ENCODE data around the gene PPP2R5E.

DNA sequence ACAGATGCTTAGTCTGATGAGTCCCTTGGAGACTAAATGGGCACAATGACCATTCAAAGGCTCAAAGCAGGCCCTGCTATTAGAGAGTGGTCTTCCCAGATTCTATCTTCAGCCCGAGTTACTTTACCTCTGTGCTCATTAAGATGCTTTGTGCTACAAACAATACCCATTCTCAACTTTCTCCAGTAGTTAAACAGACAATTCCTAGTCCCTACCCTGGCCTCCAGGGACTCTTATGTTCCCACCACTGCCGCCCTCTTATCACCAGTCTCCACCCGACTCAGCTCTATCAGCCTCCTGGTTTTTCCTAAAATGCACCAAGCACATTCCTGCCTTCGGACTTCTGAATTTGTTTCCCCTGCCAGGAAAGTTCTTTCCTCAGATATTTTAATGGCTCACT, 198.8 kb downstream of the PPP2R5E start:
- TF ChIP-seq, protein P1, sequence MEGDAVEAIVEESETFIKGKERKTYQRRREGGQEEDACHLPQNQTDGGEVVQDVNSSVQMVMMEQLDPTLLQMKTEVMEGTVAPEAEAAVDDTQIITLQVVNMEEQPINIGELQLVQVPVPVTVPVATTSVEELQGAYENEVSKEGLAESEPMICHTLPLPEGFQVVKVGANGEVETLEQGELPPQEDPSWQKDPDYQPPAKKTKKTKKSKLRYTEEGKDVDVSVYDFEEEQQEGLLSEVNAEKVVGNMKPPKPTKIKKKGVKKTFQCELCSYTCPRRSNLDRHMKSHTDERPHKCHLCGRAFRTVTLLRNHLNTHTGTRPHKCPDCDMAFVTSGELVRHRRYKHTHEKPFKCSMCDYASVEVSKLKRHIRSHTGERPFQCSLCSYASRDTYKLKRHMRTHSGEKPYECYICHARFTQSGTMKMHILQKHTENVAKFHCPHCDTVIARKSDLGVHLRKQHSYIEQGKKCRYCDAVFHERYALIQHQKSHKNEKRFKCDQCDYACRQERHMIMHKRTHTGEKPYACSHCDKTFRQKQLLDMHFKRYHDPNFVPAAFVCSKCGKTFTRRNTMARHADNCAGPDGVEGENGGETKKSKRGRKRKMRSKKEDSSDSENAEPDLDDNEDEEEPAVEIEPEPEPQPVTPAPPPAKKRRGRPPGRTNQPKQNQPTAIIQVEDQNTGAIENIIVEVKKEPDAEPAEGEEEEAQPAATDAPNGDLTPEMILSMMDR (conservative IDR thresholded peaks at IDR 0.05 in 1 of 2, IDR thresholded peaks at IDR 0.05 in 1 of 2; ENCODE audit: extremely low read depth in 1 of 2, insufficient read depth in 1 of 2, low read depth in 1 of 2, low read length in 2 of 2): no peak
- no peak for TF ChIP-seq EZH2 (IDR thresholded peaks at IDR 0.05; ENCODE audit: borderline replicate concordance, low read length)
